ENCODE results near the gene KPNA2. TPM values are rescaled to one million over a fixed set of nuclear protein-coding genes. Genes with fewer than 3 reads are reported as not detected.

Gene KPNA2
- total and polyA plus RNA-seq, 9 of the 15 experiments (the other 6 are each of a cell fraction or from before 2014, with no cell fraction given): 132 to 984 (median 241) TPM

DNA sequence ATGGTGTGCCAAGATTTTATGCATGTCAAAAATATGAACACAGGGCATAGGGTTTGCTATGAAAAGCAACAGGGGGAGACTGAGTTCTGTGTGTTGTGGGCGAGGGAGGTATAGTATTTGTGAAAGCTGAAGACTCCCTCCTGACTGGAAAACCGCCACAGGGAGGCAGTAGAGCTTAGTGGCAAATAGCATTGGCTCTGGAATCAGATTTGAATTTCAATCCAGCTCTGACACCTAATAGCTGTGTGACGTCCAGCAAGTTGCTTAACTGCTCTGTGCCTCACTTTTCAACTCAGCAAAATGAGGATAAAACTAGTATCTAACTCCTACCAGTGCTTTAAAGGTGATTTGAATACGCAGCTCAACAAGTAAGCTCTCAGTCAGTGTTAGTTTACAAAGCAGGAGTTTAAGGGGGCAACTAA, 22.0 kb downstream of the KPNA2 start (continued):
- TF ChIP-seq ZKSCAN3 (CRISPR knock-in tag; IDR thresholded peaks at IDR 0.05): no peak
- peak; percentile 37 to 46 (median 46); a peak in 5 of 6 replicates for TF ChIP-seq CTCF (IDR thresholded peaks at IDR 0.05 in 2 of 3, conservative IDR thresholded peaks at IDR 0.05 in 1 of 3; ENCODE audit: insufficient read depth in 2 of 3, low read depth in 1 of 3, low read length in 3 of 3)
- TF ChIP-seq TCF7 (IDR thresholded peaks at IDR 0.05; ENCODE audit: borderline replicate concordance): no peak

GRCh38 chr17:68060336-68060735, 24.8 kb downstream of the KPNA2 start:
- TF ChIP-seq KDM4B (IDR thresholded peaks at IDR 0.05; ENCODE audit: borderline replicate concordance in 2 of 2, low read depth in 1 of 2): no peak
- TF ChIP-seq EWSR1 (IDR thresholded peaks at IDR 0.05; ENCODE audit: borderline replicate concordance, low read depth, partially characterized antibody): no peak
- Histone ChIP-seq H2AFZ (ENCODE audit: low read depth, low read length) (no peak overlapping the region), H3K27me3 (ENCODE audit: control insufficient read depth in 2 of 2, insufficient read depth in 2 of 2, low read length in 2 of 2) (no peaks in the 10 kb centered on the region), H3K4me2 (ENCODE audit: insufficient read depth, low read length) (no peak overlapping the region), H3K9me3 (replicated peaks; ENCODE audit: control insufficient read depth, insufficient read depth, low read depth, low read length) (no peaks in the 10 kb centered on the region), H3K9ac (ENCODE audit: insufficient read depth in 1 of 2, low read depth in 2 of 2, low read length in 2 of 2) (no peak overlapping the region), H3K4me1 (replicated peaks in 1 of 2; ENCODE audit: control insufficient read depth in 2 of 2, insufficient read depth in 2 of 2, low read length in 2 of 2) (no peaks in the 10 kb centered on the region), H3K79me2 (ENCODE audit: control insufficient read depth, insufficient read depth, low read length) (no peaks in the 10 kb centered on the region), H4K20me1 (replicated peaks; ENCODE audit: control insufficient read depth, insufficient read depth, low read length) (no peaks in the 10 kb centered on the region), H3K4me3 (no peak overlapping the region), H3K9me1 (ENCODE audit: control insufficient read depth, insufficient read depth, low read length) (no peaks in the 10 kb centered on the region), H3K36me3 (ENCODE audit: control insufficient read depth, insufficient read depth, low read length) (no peaks in the 10 kb centered on the region), H3K27ac (ENCODE audit: extremely low read depth, low read depth, low read length) (no peak overlapping the region)
- intact Hi-C loops (cut with micrococcal nuclease): loop anchor here (5.0 kb wide), 1 partner anchor 402 kb away; no protein-coding TSS in a partner anchor
- FAIRE-seq (no peak), DNase-seq (ENCODE audit: extremely low read depth in 1 of 4, low spot score in 3 of 4) (no peak), ATAC-seq (no peak)
- ChIA-PET CTCF (ENCODE audit: low intra/inter-chr PET ratio) (no interaction called here), POLR2A (interaction anchor here (0.7 kb wide), 1 partner anchor 1896 kb away, joined by 3 read pairs; no protein-coding TSS in a partner anchor)
- in situ Hi-C loops (cut with MboI): no loop called here
- BruUV-seq (replicated peaks): no TSS peak
- WGBS (ENCODE audit: insufficient coverage, low coverage, missing lambda C conversion rate): 18% methylated on average over 2 of the region's 2 CpGs

All from K562 (cell line).